ENCODE results near the gene MYOT.

DNA sequence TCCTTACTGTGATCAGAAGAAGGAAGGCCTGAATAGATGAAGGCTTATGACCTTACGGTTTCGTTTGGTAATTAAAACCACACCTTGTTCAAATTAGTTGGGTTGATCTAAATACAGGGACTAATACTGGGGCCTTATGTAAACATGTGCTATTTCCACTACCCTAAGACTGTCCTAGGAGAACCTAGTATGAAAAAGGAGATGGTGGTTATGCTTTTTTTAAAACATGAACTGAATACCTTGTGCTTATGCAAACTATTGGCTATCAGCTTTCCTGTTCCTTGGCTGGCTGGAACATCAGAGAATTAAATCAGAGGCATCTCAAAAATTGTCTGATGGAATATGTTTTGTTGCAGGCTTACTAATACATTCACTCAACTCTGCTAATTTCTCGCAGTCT lies 3.9 kb downstream of the MYOT start:
- TF ChIP-seq POLR2AphosphoS5 (IDR thresholded peaks at IDR 0.05; ENCODE audit: low read depth) (no peak), GABPA (IDR thresholded peaks at IDR 0.05; ENCODE audit: low read depth) (no peak)
- TF ChIP-seq, protein P1, sequence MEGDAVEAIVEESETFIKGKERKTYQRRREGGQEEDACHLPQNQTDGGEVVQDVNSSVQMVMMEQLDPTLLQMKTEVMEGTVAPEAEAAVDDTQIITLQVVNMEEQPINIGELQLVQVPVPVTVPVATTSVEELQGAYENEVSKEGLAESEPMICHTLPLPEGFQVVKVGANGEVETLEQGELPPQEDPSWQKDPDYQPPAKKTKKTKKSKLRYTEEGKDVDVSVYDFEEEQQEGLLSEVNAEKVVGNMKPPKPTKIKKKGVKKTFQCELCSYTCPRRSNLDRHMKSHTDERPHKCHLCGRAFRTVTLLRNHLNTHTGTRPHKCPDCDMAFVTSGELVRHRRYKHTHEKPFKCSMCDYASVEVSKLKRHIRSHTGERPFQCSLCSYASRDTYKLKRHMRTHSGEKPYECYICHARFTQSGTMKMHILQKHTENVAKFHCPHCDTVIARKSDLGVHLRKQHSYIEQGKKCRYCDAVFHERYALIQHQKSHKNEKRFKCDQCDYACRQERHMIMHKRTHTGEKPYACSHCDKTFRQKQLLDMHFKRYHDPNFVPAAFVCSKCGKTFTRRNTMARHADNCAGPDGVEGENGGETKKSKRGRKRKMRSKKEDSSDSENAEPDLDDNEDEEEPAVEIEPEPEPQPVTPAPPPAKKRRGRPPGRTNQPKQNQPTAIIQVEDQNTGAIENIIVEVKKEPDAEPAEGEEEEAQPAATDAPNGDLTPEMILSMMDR (IDR thresholded peaks at IDR 0.05; ENCODE audit: insufficient read depth, low read length) = no peak

Data from HL-60 (cell line).